ENCODE measurements around the gene EOLA1.
"Not testable (repeated sequence)": the region's sequence is repeated elsewhere in the genome, so short reads cannot be mapped to it uniquely, and the experiment has no call there.

Gene EOLA1

GRCh38 chrX:149567621-149568417 is 27.0 kb downstream of the EOLA1 start:
- ChIA-PET POLR2A (no interaction called here), CTCF (no interaction called here)
- no peak for DNase-seq (ENCODE audit: extremely low spot score)
- TF ChIP-seq BHLHE40 (IDR thresholded peaks at IDR 0.05; ENCODE audit: borderline replicate concordance) (no peak), LEF1 (IDR thresholded peaks at IDR 0.05; ENCODE audit: borderline replicate concordance) (no peak), ELF4 (IDR thresholded peaks at IDR 0.05) (no peak), CTBP1 (IDR thresholded peaks at IDR 0.05; ENCODE audit: borderline replicate concordance) (no peak), FOXA1 (IDR thresholded peaks at IDR 0.05) (no peak), NFRKB (IDR thresholded peaks at IDR 0.05) (no peak), TARDBP (IDR thresholded peaks at IDR 0.05) (no peak), FOXM1 (IDR thresholded peaks at IDR 0.05; ENCODE audit: borderline replicate concordance) (no peak)

- POLR2A ChIA-PET, result no interaction called here
- DNase-seq (ENCODE audit: extremely low spot score), result no peak
- no peak for TF ChIP-seq TARDBP (IDR thresholded peaks at IDR 0.05)
- CTCF ChIA-PET, result no interaction called here
Observed at GRCh38 chrX:149568701-149569296, 28.0 kb downstream of the EOLA1 start.

GRCh38 chrX:149569770-149570169 is 29.0 kb downstream of the EOLA1 start:
- no peak for TF ChIP-seq TARDBP (IDR thresholded peaks at IDR 0.05)

GRCh38 chrX:149570668-149571067 is 29.9 kb downstream of the EOLA1 start:
- DNase-seq (ENCODE audit: extremely low spot score), result peak; percentile 48
- CTCF ChIA-PET, result no interaction called here
- POLR2A ChIA-PET, result interaction anchor here (0.9 kb wide), 1 partner anchor 30 kb away, joined by 3 read pairs; the partner anchor contains the start of gene EOLA1
- TF ChIP-seq ARNT (IDR thresholded peaks at IDR 0.05) (no peak), FOXA1 (IDR thresholded peaks at IDR 0.05) (no peak), HDGF (IDR thresholded peaks at IDR 0.05; ENCODE audit: borderline replicate concordance) (no peak), PKNOX1 (IDR thresholded peaks at IDR 0.05) (no peak), NFRKB (IDR thresholded peaks at IDR 0.05) (no peak), ZNF384 (IDR thresholded peaks at IDR 0.05) (no peak), CTBP1 (IDR thresholded peaks at IDR 0.05; ENCODE audit: borderline replicate concordance) (no peak), SUZ12 (IDR thresholded peaks at IDR 0.05) (no peak), BHLHE40 (IDR thresholded peaks at IDR 0.05; ENCODE audit: borderline replicate concordance) (no peak), LEF1 (IDR thresholded peaks at IDR 0.05; ENCODE audit: borderline replicate concordance) (no peak), ELF4 (IDR thresholded peaks at IDR 0.05) (no peak), TARDBP (IDR thresholded peaks at IDR 0.05) (no peak), FOXM1 (IDR thresholded peaks at IDR 0.05; ENCODE audit: borderline replicate concordance) (no peak), L3MBTL2 (conservative IDR thresholded peaks at IDR 0.05) (no peak), SP1 (IDR thresholded peaks at IDR 0.05) (no peak), FOXK2 (IDR thresholded peaks at IDR 0.05) (no peak)

More at GRCh38 chrX:149569770-149570169, 29.0 kb downstream of the EOLA1 start:
- POLR2A ChIA-PET, result no interaction called here
- CTCF ChIA-PET, result interaction anchor here (0.6 kb wide), 1 partner anchor 58 kb away, joined by 4 read pairs; no protein-coding TSS in a partner anchor
- DNase-seq (ENCODE audit: extremely low spot score), result no peak

- no peak for TF ChIP-seq L3MBTL2 (conservative IDR thresholded peaks at IDR 0.05)
- TF ChIP-seq CTBP1 (IDR thresholded peaks at IDR 0.05; ENCODE audit: borderline replicate concordance), result no peak
- TF ChIP-seq SUZ12 (IDR thresholded peaks at IDR 0.05), result no peak
- no peak for TF ChIP-seq TARDBP (IDR thresholded peaks at IDR 0.05)
- TF ChIP-seq ARNT (IDR thresholded peaks at IDR 0.05), result no peak
- TF ChIP-seq HDGF (IDR thresholded peaks at IDR 0.05; ENCODE audit: borderline replicate concordance), result no peak
- TF ChIP-seq LEF1 (IDR thresholded peaks at IDR 0.05; ENCODE audit: borderline replicate concordance), result no peak
- TF ChIP-seq NFRKB (IDR thresholded peaks at IDR 0.05), result no peak
- no peak for TF ChIP-seq FOXM1 (IDR thresholded peaks at IDR 0.05; ENCODE audit: borderline replicate concordance)
- DNase-seq (ENCODE audit: extremely low spot score), result no peak
- ChIA-PET CTCF (interaction anchor here (0.6 kb wide), 1 partner anchor 707 kb away, joined by 3 read pairs; no protein-coding TSS in a partner anchor), POLR2A (no interaction called here)
Observed at GRCh38 chrX:149571770-149572169, 31.0 kb downstream of the EOLA1 start.

GRCh38 chrX:149572743-149573142 is 31.9 kb downstream of the EOLA1 start:
- DNase-seq (ENCODE audit: extremely low spot score), result no peak
- ChIA-PET CTCF (no interaction called here), POLR2A (no interaction called here)
- no peak for TF ChIP-seq PKNOX1 (IDR thresholded peaks at IDR 0.05)
- no peak for TF ChIP-seq BHLHE40 (IDR thresholded peaks at IDR 0.05; ENCODE audit: borderline replicate concordance)
- TF ChIP-seq FOXM1 (IDR thresholded peaks at IDR 0.05; ENCODE audit: borderline replicate concordance), result no peak
- no peak for TF ChIP-seq FOXK2 (IDR thresholded peaks at IDR 0.05)
- no peak for TF ChIP-seq ZNF384 (IDR thresholded peaks at IDR 0.05)
- TF ChIP-seq SP1 (IDR thresholded peaks at IDR 0.05), result no peak
- no peak for TF ChIP-seq TARDBP (IDR thresholded peaks at IDR 0.05)
- no peak for TF ChIP-seq ARNT (IDR thresholded peaks at IDR 0.05)
- TF ChIP-seq CTBP1 (IDR thresholded peaks at IDR 0.05; ENCODE audit: borderline replicate concordance), result no peak
- no peak for TF ChIP-seq L3MBTL2 (conservative IDR thresholded peaks at IDR 0.05)
- no peak for TF ChIP-seq NFRKB (IDR thresholded peaks at IDR 0.05)
- TF ChIP-seq SUZ12 (IDR thresholded peaks at IDR 0.05), result no peak

GRCh38 chrX:149573456-149573855 is 32.6 kb downstream of the EOLA1 start:
- CTCF ChIA-PET; DNase-seq (ENCODE audit: extremely low spot score); POLR2A ChIA-PET: not testable (repeated sequence)

GRCh38 chrX:149585631-149586030 is 44.8 kb downstream of the EOLA1 start:
- CTCF ChIA-PET; DNase-seq (ENCODE audit: extremely low spot score); POLR2A ChIA-PET: not testable (repeated sequence)

- CTCF ChIA-PET; POLR2A ChIA-PET; DNase-seq (ENCODE audit: extremely low spot score): not testable (repeated sequence)
Observed at GRCh38 chrX:149587359-149587758, 46.5 kb downstream of the EOLA1 start, which contains the start of gene MAGEA9B. Gene MAGEA9B (minus strand): TSS chrX:149587459. CDS start chrX:149583179, 4,280 bp downstream.

GRCh38 chrX:149590993-149591392 is 50.2 kb downstream of the EOLA1 start:
- CTCF ChIA-PET; DNase-seq (ENCODE audit: extremely low spot score); POLR2A ChIA-PET: not testable (repeated sequence)

GRCh38 chrX:149595214-149595613 is 54.4 kb downstream of the EOLA1 start, which contains the start of gene HSFX2:
Gene HSFX2 (minus strand): TSS chrX:149595314. CDS start chrX:149594700, 614 bp downstream.
- DNase-seq (ENCODE audit: extremely low spot score); POLR2A ChIA-PET; CTCF ChIA-PET: not testable (repeated sequence)

- DNase-seq (ENCODE audit: extremely low spot score); POLR2A ChIA-PET; CTCF ChIA-PET: not testable (repeated sequence)
Observed at GRCh38 chrX:149595943-149596342, 55.1 kb downstream of the EOLA1 start.

Measured in HEK293T (cell line).